CD4-positive, alpha-beta memory T cell (primary cell): Measurements from ENCODE around the gene ASIC2. TPM values are rescaled to one million over a fixed set of nuclear protein-coding genes. Genes with fewer than 3 reads are reported as not detected.

ENCODE experiments used
- CTCF ChIA-PET: fragments of 350-600 bp; sonication (Branson Sonifier 250); formaldehyde crosslinking; loops from one replicate; lab custom pipeline; 2021; ENCODE audit warnings: inconsistent platforms; ENCODE audit not compliant: partially characterized antibody; lab: Charles Lee
- POLR2A ChIA-PET: fragments of 350-600 bp; sonication (Branson Sonifier 250); formaldehyde crosslinking; loops from one replicate; lab custom pipeline; 2021; ENCODE audit not compliant: partially characterized antibody; lab: Charles Lee
- DNase-seq, 5 donors: peaks; one replicate each; pipeline versions ENCODE4 v3.0.0 to v3.0.0-alpha.2; 2020 to 2022; ENCODE audit warnings: mixed read lengths in 1 of 5
- H3K27ac ChIP-seq: one replicate; pipeline ENCODE4 v1.7.0; 2013; ENCODE audit warnings: low read depth, low read length
- H3K27me3 ChIP-seq: 2 replicates; pipeline ENCODE4 v1.7.0; 2013; ENCODE audit warnings: mild to moderate bottlenecking, low read length, moderate library complexity; ENCODE audit not compliant: insufficient read depth
- H3K36me3 ChIP-seq: 2 replicates; pipeline ENCODE4 v1.7.0; 2013; ENCODE audit warnings: mild to moderate bottlenecking, low read length, moderate library complexity; ENCODE audit not compliant: insufficient read depth
- H3K4me1 ChIP-seq: 2 replicates; pipeline ENCODE4 v1.7.0; 2013; ENCODE audit warnings: mild to moderate bottlenecking, low read length, moderate library complexity; ENCODE audit not compliant: insufficient read depth
- H3K4me3 ChIP-seq, 2 donors: one replicate each; pipeline ENCODE4 v1.7.0; 2013; ENCODE audit warnings: low read length in 2 of 2, mild to moderate bottlenecking in 1 of 2
- H3K9me3 ChIP-seq, 2 donors: one replicate each; pipeline ENCODE4 v1.7.0; 2013; ENCODE audit warnings: low read length in 2 of 2, control low read depth in 1 of 2; ENCODE audit not compliant: control insufficient read depth in 1 of 2
- H3K27ac Mint-ChIP-seq, 7 donors: one replicate each; pipeline ENCODE4 v1.8.0; 2020 to 2021; ENCODE audit warnings: mixed read lengths in 7 of 7, mild to moderate bottlenecking in 6 of 7, inconsistent platforms in 3 of 7, moderate library complexity in 3 of 7
- H3K27me3 Mint-ChIP-seq, 2 donors: one replicate each; pipeline ENCODE4 v1.8.0; 2020 to 2021; ENCODE audit warnings: mixed read lengths in 2 of 2
- H3K36me3 Mint-ChIP-seq, 2 donors: one replicate each; pipeline ENCODE4 v1.8.0; 2020 to 2021; ENCODE audit warnings: mixed read lengths in 2 of 2, inconsistent platforms in 1 of 2, mild to moderate bottlenecking in 1 of 2
- H3K4me1 Mint-ChIP-seq, 4 donors: one replicate each; pipeline ENCODE4 v1.8.0; 2020 to 2021; ENCODE audit warnings: mixed read lengths in 4 of 4, mild to moderate bottlenecking in 1 of 4
- H3K4me3 Mint-ChIP-seq, 8 donors: one replicate each; pipeline ENCODE4 v1.8.0; 2020 to 2021; ENCODE audit warnings: mixed read lengths in 8 of 8, mild to moderate bottlenecking in 7 of 8, moderate library complexity in 6 of 8, inconsistent platforms in 3 of 8
- H3K9me3 Mint-ChIP-seq, 8 donors: one replicate each; pipeline ENCODE4 v1.8.0; 2020 to 2021; ENCODE audit warnings: mixed read lengths in 8 of 8, mild to moderate bottlenecking in 5 of 8, inconsistent platforms in 3 of 8, moderate library complexity in 1 of 8
- intact Hi-C: fragments of 100-400 bp; cut with micrococcal nuclease; formaldehyde crosslinking; loops from one replicate; pipeline ENCODE4 v1.15.1; 2023
- polyA plus RNA-seq, 2 donors: library from polyadenylated mRNA; unstranded; fragments of 300-500 nt; fragmentation: Illumina TruSeq; gene quantifications; one replicate each; pipeline ENCODE4 v1.2.3, GENCODE V29; 2021
- total RNA-seq, 2 experiments: library from RNA; stranded (reverse); gene quantifications; one replicate each; pipeline ENCODE4 v1.2.3, GENCODE V29; 2021

ASIC2 gene
- total and polyA plus RNA-seq, 4 experiments from 2014 or later: not detected

GRCh38 chr17:33299115-33299514 lies 6.0 kb upstream of the ASIC2 start:
- peaks cover 0 to 8% (median 2%) of the 10 kb centered on the region in 8 donors for H3K9me3 Mint-ChIP-seq
- Histone ChIP-seq H3K27me3 (no peaks in the 10 kb centered on the region), H3K27ac (no peak overlapping the region), H3K4me1 (no peaks in the 10 kb centered on the region), H3K36me3 (no peaks in the 10 kb centered on the region), H3K9me3 (no peaks in the 10 kb centered on the region), H3K4me3 (no peak overlapping the region)
- H3K27ac Mint-ChIP-seq: no peak overlapping the region
- no peak overlapping the region for H3K4me3 Mint-ChIP-seq
- CTCF ChIA-PET: no interaction called here
- H3K27me3 Mint-ChIP-seq: peaks cover 10 to 28% of the 10 kb centered on the region in 2 donors
- no peak for DNase-seq
- POLR2A ChIA-PET: no interaction called here
- H3K36me3 Mint-ChIP-seq: no peaks in the 10 kb centered on the region
- intact Hi-C loops: no loop called here
- H3K4me1 Mint-ChIP-seq: peaks cover 8 to 28% (median 15%) of the 10 kb centered on the region in 4 donors

- Histone ChIP-seq H3K27ac (no peak overlapping the region), H3K4me3 (no peak overlapping the region), H3K27me3 (no peaks in the 10 kb centered on the region), H3K36me3 (no peaks in the 10 kb centered on the region), H3K4me1 (no peaks in the 10 kb centered on the region), H3K9me3 (no peaks in the 10 kb centered on the region)
- Mint-ChIP-seq H3K27me3 (peaks cover 15 to 30% of the 10 kb centered on the region in 2 donors), H3K36me3 (no peaks in the 10 kb centered on the region), H3K4me3 (no peak overlapping the region), H3K27ac (no peak overlapping the region), H3K4me1 (peaks cover 6 to 14% (median 10%) of the 10 kb centered on the region in 4 donors), H3K9me3 (peaks cover 0 to 8% (median 2%) of the 10 kb centered on the region in 8 donors)
- intact Hi-C loops: no loop called here
- no peak for DNase-seq
- CTCF ChIA-PET: no interaction called here
- POLR2A ChIA-PET: no interaction called here
Observed at GRCh38 chr17:33297643-33298042, 4.5 kb upstream of the ASIC2 start.

GRCh38 chr17:33294994-33295393 lies 1.9 kb upstream of the ASIC2 start:
- H3K4me3 Mint-ChIP-seq: no peak overlapping the region
- peaks cover 6 to 17% (median 13%) of the 10 kb centered on the region in 4 donors for H3K4me1 Mint-ChIP-seq
- intact Hi-C loops: no loop called here
- CTCF ChIA-PET: no interaction called here
- Histone ChIP-seq H3K27ac (no peak overlapping the region), H3K27me3 (peaks cover 8% of the 10 kb centered on the region), H3K4me3 (no peak overlapping the region), H3K4me1 (no peaks in the 10 kb centered on the region), H3K9me3 (no peaks in the 10 kb centered on the region), H3K36me3 (no peaks in the 10 kb centered on the region)
- POLR2A ChIA-PET: no interaction called here
- H3K27ac Mint-ChIP-seq: no peak overlapping the region
- no peaks in the 10 kb centered on the region for H3K36me3 Mint-ChIP-seq
- peaks cover 0 to 5% (median 0%) of the 10 kb centered on the region in 8 donors for H3K9me3 Mint-ChIP-seq
- H3K27me3 Mint-ChIP-seq: peaks cover 24 to 35% of the 10 kb centered on the region in 2 donors
- no peak for DNase-seq

- Mint-ChIP-seq H3K27me3 (peaks cover 31 to 51% of the 10 kb centered on the region in 2 donors), H3K36me3 (no peaks in the 10 kb centered on the region), H3K27ac (no peak overlapping the region), H3K4me3 (peak overlapping the region in 2 of 8 donors; percentile 18 to 43), H3K9me3 (no peaks in the 10 kb centered on the region), H3K4me1 (peaks cover 6 to 17% (median 13%) of the 10 kb centered on the region in 4 donors)
- no peak for DNase-seq
- Histone ChIP-seq H3K27me3 (peaks cover 8% of the 10 kb centered on the region), H3K27ac (no peak overlapping the region), H3K36me3 (no peaks in the 10 kb centered on the region), H3K4me1 (no peaks in the 10 kb centered on the region), H3K9me3 (no peaks in the 10 kb centered on the region), H3K4me3 (no peak overlapping the region)
- ChIA-PET CTCF (no interaction called here), POLR2A (no interaction called here)
- intact Hi-C loops: no loop called here
Observed at GRCh38 chr17:33292201-33292980, 704 bp downstream of the ASIC2 start.

GRCh38 chr17:33291248-33292200 lies 1.6 kb downstream of the ASIC2 start:
- Histone ChIP-seq H3K36me3 (no peaks in the 10 kb centered on the region), H3K27ac (no peak overlapping the region), H3K9me3 (no peaks in the 10 kb centered on the region), H3K4me3 (no peak overlapping the region), H3K27me3 (peaks cover 8% of the 10 kb centered on the region), H3K4me1 (no peaks in the 10 kb centered on the region)
- H3K27me3 Mint-ChIP-seq: peaks cover 31 to 47% of the 10 kb centered on the region in 2 donors
- H3K27ac Mint-ChIP-seq: no peak overlapping the region
- DNase-seq: no peak
- H3K4me3 Mint-ChIP-seq: peak overlapping the region; percentile 28 to 88 (median 74)
- H3K36me3 Mint-ChIP-seq: no peaks in the 10 kb centered on the region
- peaks cover 6 to 17% (median 13%) of the 10 kb centered on the region in 4 donors for H3K4me1 Mint-ChIP-seq
- H3K9me3 Mint-ChIP-seq: no peaks in the 10 kb centered on the region
- ChIA-PET CTCF (no interaction called here), POLR2A (no interaction called here)
- intact Hi-C loops: no loop called here

GRCh38 chr17:33290253-33290652 lies 2.8 kb downstream of the ASIC2 start:
- Mint-ChIP-seq H3K36me3 (no peaks in the 10 kb centered on the region), H3K4me1 (peaks cover 6 to 17% (median 13%) of the 10 kb centered on the region in 4 donors), H3K9me3 (no peaks in the 10 kb centered on the region), H3K4me3 (no peak overlapping the region), H3K27ac (no peak overlapping the region), H3K27me3 (peaks cover 32 to 45% of the 10 kb centered on the region in 2 donors)
- ChIA-PET POLR2A (no interaction called here), CTCF (no interaction called here)
- H3K27me3 ChIP-seq: peaks cover 8% of the 10 kb centered on the region
- no peaks in the 10 kb centered on the region for H3K36me3 ChIP-seq
- H3K9me3 ChIP-seq: no peaks in the 10 kb centered on the region
- no peaks in the 10 kb centered on the region for H3K4me1 ChIP-seq
- intact Hi-C loops: no loop called here
- no peak for DNase-seq
- no peak overlapping the region for H3K4me3 ChIP-seq
- no peak overlapping the region for H3K27ac ChIP-seq

GRCh38 chr17:33288954-33289353 lies 4.1 kb downstream of the ASIC2 start:
- ChIA-PET CTCF (no interaction called here), POLR2A (no interaction called here)
- intact Hi-C loops: no loop called here
- H3K27me3 ChIP-seq: peaks cover 8% of the 10 kb centered on the region
- H3K27ac Mint-ChIP-seq: no peak overlapping the region
- peaks cover 6 to 15% (median 10%) of the 10 kb centered on the region in 4 donors for H3K4me1 Mint-ChIP-seq
- DNase-seq: no peak
- H3K9me3 ChIP-seq: no peaks in the 10 kb centered on the region
- no peak overlapping the region for H3K27ac ChIP-seq
- H3K9me3 Mint-ChIP-seq: no peaks in the 10 kb centered on the region
- H3K4me1 ChIP-seq: no peaks in the 10 kb centered on the region
- H3K27me3 Mint-ChIP-seq: peaks cover 27 to 36% of the 10 kb centered on the region in 2 donors
- H3K36me3 Mint-ChIP-seq: no peaks in the 10 kb centered on the region
- H3K4me3 Mint-ChIP-seq: no peak overlapping the region
- no peaks in the 10 kb centered on the region for H3K36me3 ChIP-seq
- no peak overlapping the region for H3K4me3 ChIP-seq
